ENCODE data around the gene TTK.
A peak's percentile ranks its signal among the peaks of the same experiment; 100 is the strongest.

TTK gene

GRCh38 chr6:80001337-80001736 is 3.1 kb upstream of the TTK start:
- H3K4me3 ChIP-seq (ENCODE audit: low read depth, low read length): no peak overlapping the region
- no peak for DNase-seq (ENCODE audit: low read depth)
- no peak for TF ChIP-seq CTCF (IDR thresholded peaks at IDR 0.05; ENCODE audit: control insufficient read depth, extremely low read depth, insufficient read depth)

- H3K4me3 ChIP-seq (ENCODE audit: low read depth, low read length): peak overlapping the region; percentile 66
- no peak for DNase-seq (ENCODE audit: low read depth)
- no peak for TF ChIP-seq CTCF (IDR thresholded peaks at IDR 0.05; ENCODE audit: control insufficient read depth, extremely low read depth, insufficient read depth)
These were observed 650 bp upstream of the TTK start for GRCh38 chr6:80003826-80004172.

- no peak for DNase-seq (ENCODE audit: low read depth)
- H3K4me3 ChIP-seq (ENCODE audit: low read depth, low read length): peak overlapping the region; percentile 66
- TF ChIP-seq CTCF (IDR thresholded peaks at IDR 0.05; ENCODE audit: control insufficient read depth, extremely low read depth, insufficient read depth): no peak
These were observed 957 bp downstream of the TTK start for GRCh38 chr6:80005406-80005805.

GRCh38 chr6:80006541-80006940 is 2.1 kb downstream of the TTK start:
- no peak overlapping the region for H3K4me3 ChIP-seq (ENCODE audit: low read depth, low read length)
- TF ChIP-seq CTCF (IDR thresholded peaks at IDR 0.05; ENCODE audit: control insufficient read depth, extremely low read depth, insufficient read depth): no peak
- no peak for DNase-seq (ENCODE audit: low read depth)

- no peak for DNase-seq (ENCODE audit: low read depth)
- TF ChIP-seq CTCF (IDR thresholded peaks at IDR 0.05; ENCODE audit: control insufficient read depth, extremely low read depth, insufficient read depth): no peak
- no peak overlapping the region for H3K4me3 ChIP-seq (ENCODE audit: low read depth, low read length)
These were observed 5.1 kb downstream of the TTK start for GRCh38 chr6:80009531-80009930.

GRCh38 chr6:80010288-80010687 is 5.8 kb downstream of the TTK start:
- peak; percentile 25; the same call in 1 of the 2 replicates for TF ChIP-seq CTCF (IDR thresholded peaks at IDR 0.05; ENCODE audit: control insufficient read depth, extremely low read depth, insufficient read depth)

GRCh38 chr6:80015839-80016435 is 11.5 kb downstream of the TTK start:
- peak; percentile 74 for DNase-seq (ENCODE audit: low read depth)
- no peak for TF ChIP-seq CTCF (IDR thresholded peaks at IDR 0.05; ENCODE audit: control insufficient read depth, extremely low read depth, insufficient read depth)
- H3K4me3 ChIP-seq (ENCODE audit: low read depth, low read length): no peak overlapping the region

More at GRCh38 chr6:80010288-80010687, 5.8 kb downstream of the TTK start:
- no peak overlapping the region for H3K4me3 ChIP-seq (ENCODE audit: low read depth, low read length)
- no peak for DNase-seq (ENCODE audit: low read depth)

Data from LNCaP clone FGC (cell line).